Left kidney (tissue), 2 donors: ENCODE data around the gene SGCD. TPM values are rescaled to one million over a fixed set of nuclear protein-coding genes. Genes with fewer than 3 reads are reported as not detected.
"Not testable (repeated sequence)": the region's sequence is repeated elsewhere in the genome, so short reads cannot be mapped to it uniquely, and the experiment has no call there.

ENCODE experiments used
- DNase-seq: peaks from one replicate; pipeline ENCODE4 v3.0.0-alpha.2; 2013
- polyA plus RNA-seq: library from polyadenylated mRNA; unstranded; fragments of 120-200 nt; gene quantifications from one replicate; pipeline ENCODE4 v1.2.1, GENCODE V29; 2013; ENCODE audit not compliant: insufficient read length

The SGCD gene
- polyA plus RNA-seq, 1 donor = 4.0 TPM

GRCh38 chr5:156631005-156631404, 304.0 kb downstream of the SGCD start:
- DNase-seq = no peak

GRCh38 chr5:156634301-156634700, 307.3 kb downstream of the SGCD start:
- DNase-seq = no peak

- peak; percentile 36 for DNase-seq
Measured at GRCh38 chr5:156640691-156641241, 313.8 kb downstream of the SGCD start.

GRCh38 chr5:156641686-156642085, 314.7 kb downstream of the SGCD start:
- no peak for DNase-seq

- no peak for DNase-seq
Measured at GRCh38 chr5:156647034-156647451, 320.1 kb downstream of the SGCD start.

- no peak for DNase-seq
Measured at GRCh38 chr5:156654444-156654843, 327.5 kb downstream of the SGCD start.

- DNase-seq = no peak
Measured at GRCh38 chr5:156655732-156656131, 328.8 kb downstream of the SGCD start.

GRCh38 chr5:156664832-156665231, 337.9 kb downstream of the SGCD start:
- DNase-seq = not testable (repeated sequence)

- DNase-seq = not testable (repeated sequence)
Measured at GRCh38 chr5:156666686-156667085, 339.7 kb downstream of the SGCD start.

- no peak for DNase-seq
Measured at GRCh38 chr5:156667616-156668015, 340.7 kb downstream of the SGCD start.

GRCh38 chr5:156669416-156669815, 342.5 kb downstream of the SGCD start:
- no peak for DNase-seq

- no peak for DNase-seq
Measured at GRCh38 chr5:156670615-156671014, 343.7 kb downstream of the SGCD start.

- DNase-seq = no peak
Measured at GRCh38 chr5:156675395-156675794, 348.4 kb downstream of the SGCD start.

GRCh38 chr5:156677963-156678362, 351.0 kb downstream of the SGCD start:
- no peak for DNase-seq

- DNase-seq = no peak
Measured at GRCh38 chr5:156678484-156678883, 351.5 kb downstream of the SGCD start.

- DNase-seq = no peak
Measured at GRCh38 chr5:156680831-156681230, 353.9 kb downstream of the SGCD start.

- no peak for DNase-seq
Measured at GRCh38 chr5:156681265-156681664, 354.3 kb downstream of the SGCD start.

GRCh38 chr5:156682971-156683370, 356.0 kb downstream of the SGCD start:
- no peak for DNase-seq

GRCh38 chr5:156683509-156683908, 356.5 kb downstream of the SGCD start:
- no peak for DNase-seq

- DNase-seq = no peak
Measured at GRCh38 chr5:156684216-156684615, 357.3 kb downstream of the SGCD start.

- DNase-seq = no peak
Measured at GRCh38 chr5:156685481-156685880, 358.5 kb downstream of the SGCD start.

GRCh38 chr5:156686380-156686779, 359.4 kb downstream of the SGCD start:
- no peak for DNase-seq

GRCh38 chr5:156686796-156687195, 359.8 kb downstream of the SGCD start:
- DNase-seq = peak; percentile 75

- DNase-seq = no peak
Measured at GRCh38 chr5:156687514-156687913, 360.6 kb downstream of the SGCD start.

GRCh38 chr5:156691572-156691971, 364.6 kb downstream of the SGCD start:
- DNase-seq = no peak
